ENCODE measurements around the gene EIF2S1.
"Not testable (repeated sequence)": the region's sequence is repeated elsewhere in the genome, so short reads cannot be mapped to it uniquely, and the experiment has no call there.

The EIF2S1 gene

DNA sequence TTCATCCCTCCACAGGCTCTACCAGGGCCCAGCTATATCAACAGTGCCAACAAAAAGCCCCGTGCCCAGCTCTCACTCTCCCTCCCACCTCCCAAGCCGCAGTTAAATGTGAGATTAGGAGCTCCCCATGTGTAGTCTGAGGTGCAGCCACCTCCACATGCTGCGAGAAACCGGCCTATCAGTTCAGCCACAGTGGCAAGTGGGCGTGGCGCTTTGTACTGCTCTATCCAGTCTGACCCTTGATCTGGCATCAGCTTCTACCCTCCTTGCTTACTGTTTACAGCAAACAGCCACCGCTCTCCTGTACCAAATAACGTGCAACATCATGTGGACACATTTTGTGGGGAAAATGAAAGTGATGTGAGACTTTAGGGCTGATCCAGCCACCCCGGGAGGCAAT lies 50.2 kb downstream of the EIF2S1 start:
- no peak for DNase-seq (ENCODE audit: low read depth)
- no peak overlapping the region for H3K4me3 ChIP-seq (ENCODE audit: control insufficient read depth, low read depth, low read length)
- TF ChIP-seq, protein P1, sequence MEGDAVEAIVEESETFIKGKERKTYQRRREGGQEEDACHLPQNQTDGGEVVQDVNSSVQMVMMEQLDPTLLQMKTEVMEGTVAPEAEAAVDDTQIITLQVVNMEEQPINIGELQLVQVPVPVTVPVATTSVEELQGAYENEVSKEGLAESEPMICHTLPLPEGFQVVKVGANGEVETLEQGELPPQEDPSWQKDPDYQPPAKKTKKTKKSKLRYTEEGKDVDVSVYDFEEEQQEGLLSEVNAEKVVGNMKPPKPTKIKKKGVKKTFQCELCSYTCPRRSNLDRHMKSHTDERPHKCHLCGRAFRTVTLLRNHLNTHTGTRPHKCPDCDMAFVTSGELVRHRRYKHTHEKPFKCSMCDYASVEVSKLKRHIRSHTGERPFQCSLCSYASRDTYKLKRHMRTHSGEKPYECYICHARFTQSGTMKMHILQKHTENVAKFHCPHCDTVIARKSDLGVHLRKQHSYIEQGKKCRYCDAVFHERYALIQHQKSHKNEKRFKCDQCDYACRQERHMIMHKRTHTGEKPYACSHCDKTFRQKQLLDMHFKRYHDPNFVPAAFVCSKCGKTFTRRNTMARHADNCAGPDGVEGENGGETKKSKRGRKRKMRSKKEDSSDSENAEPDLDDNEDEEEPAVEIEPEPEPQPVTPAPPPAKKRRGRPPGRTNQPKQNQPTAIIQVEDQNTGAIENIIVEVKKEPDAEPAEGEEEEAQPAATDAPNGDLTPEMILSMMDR (conservative IDR thresholded peaks at IDR 0.05; ENCODE audit: control insufficient read depth, insufficient read depth, low read depth, low read length): no peak

DNA sequence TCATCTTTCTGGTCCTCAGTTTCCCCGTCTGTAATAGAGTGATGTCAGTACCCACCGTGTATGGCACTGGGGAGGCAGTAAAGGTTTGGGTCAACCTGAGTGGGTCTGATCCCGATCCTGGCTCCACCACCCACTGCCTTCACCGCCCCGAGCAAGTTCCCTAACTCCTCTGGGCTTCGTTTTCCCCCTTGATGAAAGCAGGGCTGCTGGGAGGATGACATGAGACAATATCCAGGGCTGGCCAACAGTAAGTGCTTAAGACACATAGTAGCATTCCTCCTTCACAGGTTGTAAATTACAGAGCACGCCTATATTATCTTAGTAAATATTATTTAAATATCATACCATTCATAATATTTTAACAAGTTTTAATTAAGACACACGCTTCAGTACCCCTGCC lies 51.2 kb downstream of the EIF2S1 start:
- H3K4me3 ChIP-seq (ENCODE audit: control insufficient read depth, low read depth, low read length): peak overlapping the region; percentile 47
- TF ChIP-seq, protein P1 (conservative IDR thresholded peaks at IDR 0.05; ENCODE audit: control insufficient read depth, insufficient read depth, low read depth, low read length): no peak
- DNase-seq (ENCODE audit: low read depth): no peak

DNA sequence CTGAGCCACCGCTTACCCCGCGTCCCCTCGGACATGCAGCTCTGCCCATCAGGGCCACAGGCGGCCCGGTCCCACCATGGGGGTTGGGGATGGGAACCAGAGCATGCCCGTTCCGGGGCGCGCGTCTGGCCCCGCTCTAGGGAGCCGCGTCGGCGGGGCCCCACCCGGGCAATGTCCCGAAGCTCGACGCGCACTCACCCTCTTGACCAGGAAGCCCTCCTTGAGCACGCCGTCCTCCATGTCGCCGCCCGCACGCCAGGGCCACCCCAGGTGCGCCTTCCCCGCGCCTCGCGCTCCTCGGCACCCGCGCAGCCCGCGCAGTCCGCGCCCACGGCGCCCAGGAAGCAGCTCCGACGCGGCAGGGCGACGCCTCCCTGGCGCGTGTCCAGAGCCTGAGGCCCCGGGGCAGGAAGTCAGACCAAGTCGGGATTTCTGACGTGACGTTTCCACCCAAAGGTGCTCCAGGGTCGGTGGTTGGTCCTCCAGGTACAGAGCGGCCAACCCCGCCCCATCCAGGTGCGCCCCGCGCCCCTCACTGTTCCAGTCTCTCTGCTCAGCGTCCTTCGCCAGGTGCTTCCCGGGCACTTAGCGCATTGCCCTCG lies 51.8 kb downstream of the EIF2S1 start, which contains the start of gene PLEK2:
TSS of gene PLEK2 (minus strand) at position 346 of the 602 bp plus-strand sequence. CDS start at position 240, 106 bp downstream.
- peak; percentile 33 for DNase-seq (ENCODE audit: low read depth)
- TF ChIP-seq, protein P1 (conservative IDR thresholded peaks at IDR 0.05; ENCODE audit: control insufficient read depth, insufficient read depth, low read depth, low read length): no peak
- peak within 1 kb of the TSS; percentile 47 for H3K4me3 ChIP-seq (ENCODE audit: control insufficient read depth, low read depth, low read length)

DNA sequence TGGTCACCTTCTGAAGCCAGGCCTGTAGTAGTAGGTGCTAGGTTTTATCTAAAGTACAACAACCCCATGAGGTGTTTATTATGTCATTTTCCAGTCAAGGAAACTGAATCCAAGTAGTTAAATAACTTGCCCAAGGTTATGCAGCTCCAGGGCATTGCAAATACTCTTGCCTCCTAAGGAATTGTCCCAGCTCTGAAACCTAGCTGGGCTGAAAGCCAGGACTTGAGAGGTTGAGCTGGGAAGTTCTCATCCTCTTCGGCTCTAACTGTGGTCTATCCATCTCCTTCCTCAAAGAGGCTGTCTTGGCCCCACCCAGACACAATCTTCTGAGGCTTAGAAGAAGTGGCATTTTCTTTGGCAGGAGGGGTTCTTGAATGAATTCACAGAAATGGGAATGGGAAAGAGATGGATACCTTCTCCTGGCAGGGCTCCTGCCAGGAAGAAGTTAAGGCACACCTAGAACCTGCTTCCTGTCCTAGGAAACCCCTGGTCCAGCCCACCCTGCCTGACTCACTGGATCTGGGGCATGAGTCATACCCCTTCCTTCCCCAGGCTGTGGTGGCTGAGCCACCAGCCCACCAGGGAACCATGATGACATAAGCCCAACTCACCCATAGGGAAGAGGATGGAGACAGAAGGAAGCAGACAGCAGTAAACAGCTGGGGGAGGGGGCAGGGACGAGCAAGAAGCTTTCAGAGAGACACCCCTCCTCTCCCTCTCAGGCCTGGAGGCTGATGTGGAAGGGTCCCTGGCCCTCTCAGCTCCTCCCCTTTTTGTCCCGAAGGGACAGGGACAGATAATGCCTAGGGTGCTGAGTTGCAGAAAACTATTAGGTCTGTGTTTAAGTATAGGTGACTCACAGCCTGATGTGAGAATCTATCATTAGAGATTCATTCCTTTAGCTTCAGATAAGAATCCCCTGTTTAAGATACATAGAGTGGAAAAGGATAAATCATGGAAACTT lies 54.0 kb downstream of the EIF2S1 start:
- no peak overlapping the region for H3K4me3 ChIP-seq (ENCODE audit: control insufficient read depth, low read depth, low read length)
- TF ChIP-seq, protein P1 (conservative IDR thresholded peaks at IDR 0.05; ENCODE audit: control insufficient read depth, insufficient read depth, low read depth, low read length): no peak
- peak; percentile 85 for DNase-seq (ENCODE audit: low read depth)

DNA sequence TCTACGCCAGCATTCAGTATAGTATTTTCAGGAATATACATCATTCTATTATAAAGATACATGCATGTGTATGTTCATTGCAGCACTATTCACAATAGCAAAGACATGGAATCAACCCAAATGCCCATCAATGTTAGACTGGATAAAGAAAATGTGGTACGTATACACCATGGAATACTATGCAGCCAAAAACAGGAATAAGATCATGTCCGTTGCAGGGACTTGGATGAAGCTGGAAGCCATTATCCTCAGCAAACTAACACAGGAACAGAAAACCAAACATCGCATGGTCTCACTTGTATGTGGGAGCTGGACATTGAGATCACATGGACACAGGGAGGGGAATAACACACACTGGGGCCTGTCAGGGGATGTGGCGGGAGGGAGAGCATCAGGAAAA lies 55.5 kb downstream of the EIF2S1 start:
- not testable (repeated sequence) for H3K4me3 ChIP-seq (ENCODE audit: control insufficient read depth, low read depth, low read length); DNase-seq (ENCODE audit: low read depth)

DNA sequence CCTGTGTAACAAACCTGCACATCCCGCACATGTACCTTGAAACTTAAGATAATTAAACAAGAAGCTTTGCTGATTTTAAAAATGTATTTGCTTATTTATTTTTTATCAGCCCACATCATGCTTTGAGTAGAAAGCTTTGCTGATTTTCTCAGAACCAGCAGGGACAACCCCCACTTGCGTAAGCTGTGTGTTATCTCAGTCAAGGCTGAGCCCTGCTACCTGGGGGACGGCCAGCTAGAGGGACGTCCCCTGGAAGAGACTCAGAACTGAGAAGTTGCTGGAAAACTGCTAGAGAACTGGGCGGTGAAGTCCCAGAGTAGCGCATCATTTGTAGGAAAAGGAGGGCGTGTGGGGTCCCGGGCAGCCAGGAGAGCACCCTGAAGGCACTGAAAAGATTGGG lies 56.0 kb downstream of the EIF2S1 start:
- no peak overlapping the region for H3K4me3 ChIP-seq (ENCODE audit: control insufficient read depth, low read depth, low read length)
- TF ChIP-seq, protein P1 (conservative IDR thresholded peaks at IDR 0.05; ENCODE audit: control insufficient read depth, insufficient read depth, low read depth, low read length): no peak
- no peak for DNase-seq (ENCODE audit: low read depth)

DNA sequence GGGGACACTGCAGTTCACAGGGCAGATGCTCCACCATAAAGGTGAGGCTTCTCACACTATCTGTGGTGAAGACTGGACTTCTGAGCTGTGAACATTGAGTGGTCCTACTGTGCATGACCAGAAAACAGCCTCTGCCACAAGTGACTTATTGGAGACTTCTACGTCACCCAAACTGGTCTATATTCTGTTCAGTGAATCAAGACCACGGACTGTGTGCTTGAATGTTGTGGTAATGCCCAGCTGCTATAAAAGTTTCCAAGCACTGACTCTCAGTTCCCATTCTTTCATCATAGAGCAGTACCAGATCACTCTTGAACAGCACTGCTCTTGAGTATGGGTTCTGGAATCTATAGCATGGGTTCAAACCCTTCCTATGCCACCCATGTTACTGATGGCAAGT lies 56.7 kb downstream of the EIF2S1 start:
- no peak for DNase-seq (ENCODE audit: low read depth)
- no peak overlapping the region for H3K4me3 ChIP-seq (ENCODE audit: control insufficient read depth, low read depth, low read length)
- TF ChIP-seq, protein P1 (conservative IDR thresholded peaks at IDR 0.05; ENCODE audit: control insufficient read depth, insufficient read depth, low read depth, low read length): no peak
